Activated CD4-positive, alpha-beta T cell treated with anti-CD3 and anti-CD28 coated beads, Interleukin-2, Interleukin-6, amounts not matched to agents 100 ng/mL and 50 ng/mL, durations not matched to agents 16 hours and 8 hours (primary cell): ENCODE data around the gene MAP6.
A peak's percentile ranks its signal among the peaks of the same experiment; 100 is the strongest.

ENCODE experiments used
- DNase-seq: peaks from one replicate; pipeline ENCODE4 v3.0.0-alpha.2; 2020

The MAP6 gene

GRCh38 chr11:75665990-75666389 is 2.8 kb downstream of the MAP6 start:
- DNase-seq = no peak

GRCh38 chr11:75665126-75665525 is 3.7 kb downstream of the MAP6 start:
- no peak for DNase-seq

GRCh38 chr11:75664389-75664788 is 4.4 kb downstream of the MAP6 start:
- no peak for DNase-seq

- no peak for DNase-seq
Measured at GRCh38 chr11:75663808-75664207, 5.0 kb downstream of the MAP6 start.

- no peak for DNase-seq
Measured at GRCh38 chr11:75659836-75660235, 9.0 kb downstream of the MAP6 start.

- no peak for DNase-seq
Measured at GRCh38 chr11:75656044-75656727, 12.7 kb downstream of the MAP6 start.

GRCh38 chr11:75655605-75656004 is 13.2 kb downstream of the MAP6 start:
- DNase-seq = no peak

- DNase-seq = peak; percentile 76
Measured at GRCh38 chr11:75654314-75654713, 14.5 kb downstream of the MAP6 start.

- no peak for DNase-seq
Measured at GRCh38 chr11:75653532-75653931, 15.3 kb downstream of the MAP6 start.

- DNase-seq = no peak
Measured at GRCh38 chr11:75652936-75653335, 15.9 kb downstream of the MAP6 start.

GRCh38 chr11:75651218-75651617 is 17.6 kb downstream of the MAP6 start:
- no peak for DNase-seq

GRCh38 chr11:75650167-75650723 is 18.6 kb downstream of the MAP6 start:
- DNase-seq = no peak

- DNase-seq = no peak
Measured at GRCh38 chr11:75644946-75645345, 23.9 kb downstream of the MAP6 start.

- DNase-seq = no peak
Measured at GRCh38 chr11:75644370-75644769, 24.5 kb downstream of the MAP6 start.

- no peak for DNase-seq
Measured at GRCh38 chr11:75642402-75643113, 26.3 kb downstream of the MAP6 start.

GRCh38 chr11:75639762-75640181 is 29.1 kb downstream of the MAP6 start:
- no peak for DNase-seq

- DNase-seq = no peak
Measured at GRCh38 chr11:75637998-75638397, 30.8 kb downstream of the MAP6 start.

- DNase-seq = no peak
Measured at GRCh38 chr11:75635066-75635862, 33.6 kb downstream of the MAP6 start.

- no peak for DNase-seq
Measured at GRCh38 chr11:75633409-75634066, 35.3 kb downstream of the MAP6 start.

- DNase-seq = no peak
Measured at GRCh38 chr11:75632962-75633361, 35.9 kb downstream of the MAP6 start.

- DNase-seq = no peak
Measured at GRCh38 chr11:75632450-75632849, 36.4 kb downstream of the MAP6 start.

- DNase-seq = no peak
Measured at GRCh38 chr11:75631086-75631730, 37.6 kb downstream of the MAP6 start.
